Sigmoid colon (tissue), 4 donors: ENCODE measurements around the gene DPY30.

Source experiments
- CTCF ChIP-seq, 4 experiments: fragments of 450-650 bp in 3 of 4; fragments of 200-600 bp in 1 of 4; IDR thresholded peaks; one replicate each; pipeline ENCODE4 v1.5.1; 2016 to 2019; ENCODE audit warnings: antibody characterized with exemption in 4 of 4, mild to moderate bottlenecking in 3 of 4, moderate library complexity in 2 of 4
- EP300 ChIP-seq, 4 donors: sonication (generic); formaldehyde crosslinking; IDR thresholded peaks; one replicate each; pipeline ENCODE4 v1.6.1; 2017; ENCODE audit warnings: antibody characterized with exemption in 4 of 4
- POLR2A ChIP-seq, 2 donors: fragments of 450-650 bp; IDR thresholded peaks; one replicate each; pipeline ENCODE4 v1.6.1; 2016; ENCODE audit warnings: antibody characterized with exemption in 2 of 2, mild to moderate bottlenecking in 2 of 2, moderate library complexity in 2 of 2
- POLR2AphosphoS5 ChIP-seq, 4 donors: sonication (generic); formaldehyde crosslinking; IDR thresholded peaks; one replicate each; pipeline ENCODE4 v1.6.1; 2017; ENCODE audit warnings: antibody characterized with exemption in 4 of 4

GRCh38 chr2:32012872-32013271 lies 26.7 kb downstream of the DPY30 start:
- TF ChIP-seq POLR2A (IDR thresholded peaks at IDR 0.05) (no peak), CTCF (IDR thresholded peaks at IDR 0.05) (no peak), EP300 (IDR thresholded peaks at IDR 0.05) (no peak), POLR2AphosphoS5 (IDR thresholded peaks at IDR 0.05) (no peak)
